IMR-90 (cell line): ENCODE data around the gene PDE8B. TPM values are rescaled to one million over a fixed set of nuclear protein-coding genes. Genes with fewer than 3 reads are reported as not detected.

ENCODE experiments used
- ATAC-seq: fragments of 200-7000 bp; cut with Tn5 transposase; 2 replicates; pipeline ENCODE4 v1.9.1; 2020; ENCODE audit warnings: low read depth, mild to moderate bottlenecking, moderate library complexity
- BruUV-seq: library from RNA; stranded (reverse); fragments of 400-500 nt; replicated peaks from 2 replicates; lab custom pipeline; 2021; lab: Mats Ljungman, UMichigan
- CTCF ChIA-PET: fragments of 300-600 bp; formaldehyde crosslinking; extraction: SDS; loops from one replicate; lab custom pipeline; 2021; ENCODE audit warnings: antibody characterized with exemption; lab: Yijun Ruan, JAX
- POLR2A ChIA-PET: fragments of 300-600 bp; sonication (Branson Sonifier 250); formaldehyde crosslinking; loops from one replicate; lab custom pipeline; 2022; ENCODE audit warnings: antibody characterized with exemption; ENCODE audit not compliant: unreplicated experiment; lab: Charles Lee
- DNase-seq: peaks from one replicate; pipeline ENCODE4 v3.0.0; 2013
- H2AFZ ChIP-seq: replicated peaks from 2 replicates; pipeline ENCODE3; 2013; ENCODE audit warnings: low read length, mild to moderate bottlenecking; ENCODE audit not compliant: poor library complexity
- H2AK5ac ChIP-seq: 2 replicates; pipeline ENCODE4 v1.6.1; 2013; ENCODE audit warnings: low read depth, low read length, inconsistent platforms
- H2AK9ac ChIP-seq: replicated peaks from 2 replicates; pipeline ENCODE3; 2013; ENCODE audit warnings: mild to moderate bottlenecking, low read depth, low read length, moderate library complexity; ENCODE audit not compliant: poor library complexity
- H2BK120ac ChIP-seq: 2 replicates; pipeline ENCODE4 v1.6.1; 2013; ENCODE audit warnings: low read depth, low read length, inconsistent platforms
- H2BK15ac ChIP-seq: 3 replicates; pipeline ENCODE4 v1.6.1; 2013; ENCODE audit warnings: low read depth, low read length, inconsistent platforms
- H2BK20ac ChIP-seq: 2 replicates; pipeline ENCODE4 v1.6.1; 2013; ENCODE audit warnings: low read depth, mild to moderate bottlenecking, inconsistent platforms, low read length, moderate library complexity
- H2BK5ac ChIP-seq: 2 replicates; pipeline ENCODE4 v1.6.1; 2013; ENCODE audit warnings: mild to moderate bottlenecking, low read depth, low read length, inconsistent platforms; ENCODE audit not compliant: poor library complexity, severe bottlenecking
- H3K14ac ChIP-seq: replicated peaks from 2 replicates; pipeline ENCODE4 v1.6.1; 2013; ENCODE audit warnings: low read depth, low read length, inconsistent platforms
- H3K18ac ChIP-seq: 2 replicates; pipeline ENCODE4 v1.6.1; 2013; ENCODE audit warnings: low read depth, low read length, control low read depth
- H3K23ac ChIP-seq: 2 replicates; pipeline ENCODE4 v1.6.1; 2013; ENCODE audit warnings: low read depth, low read length, inconsistent platforms
- H3K27ac ChIP-seq: 2 replicates; pipeline ENCODE4 v1.5.1; 2013; ENCODE audit warnings: mild to moderate bottlenecking, control low read depth, low read length; ENCODE audit not compliant: insufficient read depth
- H3K27me3 ChIP-seq: 2 replicates; pipeline ENCODE4 v1.6.1; 2013; ENCODE audit warnings: low read length; ENCODE audit not compliant: control insufficient read depth, insufficient read depth
- H3K36me3 ChIP-seq: 2 replicates; pipeline ENCODE4 v1.6.1; 2013; ENCODE audit warnings: low read length, mixed read lengths; ENCODE audit not compliant: control insufficient read depth, insufficient read depth
- H3K4ac ChIP-seq: 2 replicates; pipeline ENCODE4 v1.6.1; 2013; ENCODE audit warnings: low read depth, low read length, inconsistent platforms
- H3K4me1 ChIP-seq: 2 replicates; pipeline ENCODE4 v1.6.1; 2013; ENCODE audit warnings: low read length, mixed read lengths; ENCODE audit not compliant: control insufficient read depth, insufficient read depth
- H3K4me2 ChIP-seq: 2 replicates; pipeline ENCODE4 v1.6.1; 2013; ENCODE audit warnings: low read depth, mild to moderate bottlenecking, control low read depth, low read length, moderate library complexity
- H3K4me3 ChIP-seq: 2 replicates; pipeline ENCODE4 v1.5.1; 2013; ENCODE audit warnings: low read depth, mild to moderate bottlenecking, control low read depth, low read length, moderate library complexity; ENCODE audit not compliant: insufficient read depth
- H3K56ac ChIP-seq: 2 replicates; pipeline ENCODE4 v1.6.1; 2013; ENCODE audit warnings: low read length, inconsistent platforms; ENCODE audit not compliant: insufficient read depth; ENCODE audit errors: extremely low read depth
- H3K79me1 ChIP-seq, 2 experiments: 2 replicates each; pipeline ENCODE4 v1.6.1; 2013; ENCODE audit warnings: low read length in 2 of 2, inconsistent platforms in 1 of 2, low read depth in 1 of 2
- H3K9ac ChIP-seq: 2 replicates; pipeline ENCODE4 v1.6.1; 2013; ENCODE audit warnings: low read depth, low read length, control low read depth
- H3K9me1 ChIP-seq: 2 replicates; pipeline ENCODE4 v1.6.1; 2013; ENCODE audit warnings: low read length, inconsistent platforms; ENCODE audit not compliant: insufficient read depth
- H3K9me3 ChIP-seq: 2 replicates; pipeline ENCODE4 v1.6.1; 2013; ENCODE audit warnings: low read length; ENCODE audit not compliant: control insufficient read depth, insufficient read depth
- H4K20me1 ChIP-seq: 2 replicates; pipeline ENCODE4 v1.6.1; 2013; ENCODE audit warnings: low read length, inconsistent platforms; ENCODE audit not compliant: insufficient read depth
- H4K5ac ChIP-seq: 2 replicates; pipeline ENCODE4 v1.6.1; 2013; ENCODE audit warnings: mild to moderate bottlenecking, low read depth, low read length, control low read depth
- H4K8ac ChIP-seq, 2 experiments: 2 replicates each; pipeline ENCODE4 v1.6.1; 2013; ENCODE audit warnings: low read depth in 2 of 2, low read length in 2 of 2, control low read depth in 1 of 2, inconsistent platforms in 1 of 2
- H4K91ac ChIP-seq: 2 replicates; pipeline ENCODE4 v1.6.1; 2013; ENCODE audit warnings: low read depth, low read length, inconsistent platforms; ENCODE audit not compliant: insufficient read depth
- BHLHE40 ChIP-seq: fragments of 150-350 bp; IDR thresholded peaks from 2 replicates; pipeline ENCODE4 v1.6.1; 2016; ENCODE audit warnings: mild to moderate bottlenecking, low read depth, low read length
- CEBPB ChIP-seq: IDR thresholded peaks from 2 replicates; pipeline ENCODE4 v1.6.1; 2012; ENCODE audit warnings: low read depth, low read length, improper control_type of control experiment
- CHD1 ChIP-seq: IDR thresholded peaks from 2 replicates; pipeline ENCODE4 v1.6.1; 2012; ENCODE audit warnings: low read depth, low read length, improper control_type of control experiment
- CTCF ChIP-seq: conservative IDR thresholded peaks from 2 replicates; pipeline ENCODE4 v1.5.1; 2012; ENCODE audit warnings: mild to moderate bottlenecking, low read depth, low read length, improper control_type of control experiment
- FOS ChIP-seq: fragments of 150-350 bp; IDR thresholded peaks from 2 replicates; pipeline ENCODE4 v1.6.1; 2016; ENCODE audit warnings: low read depth, low read length
- MAFK ChIP-seq: IDR thresholded peaks from 2 replicates; pipeline ENCODE4 v1.6.1; 2012; ENCODE audit warnings: low read depth, low read length, improper control_type of control experiment
- MAZ ChIP-seq: IDR thresholded peaks from 2 replicates; pipeline ENCODE4 v1.6.1; 2012; ENCODE audit warnings: low read depth, mild to moderate bottlenecking, low read length, improper control_type of control experiment, moderate library complexity, borderline replicate concordance
- MXI1 ChIP-seq: IDR thresholded peaks from 2 replicates; pipeline ENCODE4 v1.6.1; 2012; ENCODE audit warnings: low read depth, mild to moderate bottlenecking, low read length, moderate library complexity, borderline replicate concordance
- RAD21 ChIP-seq: IDR thresholded peaks from 2 replicates; pipeline ENCODE4 v1.6.1; 2012; ENCODE audit warnings: low read length, improper control_type of control experiment
- RCOR1 ChIP-seq: IDR thresholded peaks from 2 replicates; pipeline ENCODE4 v1.6.1; 2012; ENCODE audit warnings: mild to moderate bottlenecking, low read length, improper control_type of control experiment; ENCODE audit not compliant: insufficient replicate concordance
- RFX5 ChIP-seq: IDR thresholded peaks from 2 replicates; pipeline ENCODE4 v1.8.0; 2012; ENCODE audit warnings: low read depth, mild to moderate bottlenecking, low read length, moderate library complexity
- SMC3 ChIP-seq: fragments of 150-350 bp; IDR thresholded peaks from 2 replicates; pipeline ENCODE4 v1.6.1; 2016; ENCODE audit warnings: low read depth, mild to moderate bottlenecking, antibody characterized with exemption, low read length, moderate library complexity
- USF2 ChIP-seq: fragments of 150-350 bp; IDR thresholded peaks from 2 replicates; pipeline ENCODE4 v1.6.1; 2017; ENCODE audit warnings: mild to moderate bottlenecking, antibody characterized with exemption, low read length, low read depth
- WGBS, 2 experiments: methylation state at CpG; one replicate each; pipeline versions ENCODE4 v1.1.5 to v1.1.7; 2013; ENCODE audit warnings: missing lambda C conversion rate in 2 of 2; ENCODE audit not compliant: insufficient read length in 1 of 2; ENCODE audit errors: extremely low coverage in 2 of 2; 5-methylcytosine and 5-hydroxymethylcytosine counted together
- dilution Hi-C: fragments of 300-500 bp; cut with HindIII; formaldehyde crosslinking; loops from one replicate; pipeline ENCODE4 v1.14.3; 2018; ENCODE audit warnings: low sequenced_read_pairs; ENCODE audit not compliant: unreplicated experiment
- in situ Hi-C: fragments of 300-500 bp; cut with MboI; formaldehyde crosslinking; loops from 3 replicates; pipeline ENCODE4 v1.14.3; 2019; ENCODE audit warnings: low sequenced_read_pairs, inconsistent platforms, mixed read lengths
- intact Hi-C: fragments of 100-400 bp; cut with micrococcal nuclease; formaldehyde crosslinking; loops from 2 replicates; pipeline ENCODE4 v1.10.0; 2022
- polyA plus RNA-seq, 3 experiments: library from polyadenylated mRNA; depleted of rRNA; stranded (reverse); fragments of >200 nt; gene quantifications; 2 replicates each; pipeline ENCODE4 v1.2.3, GENCODE V29; 2012; ENCODE audit warnings: low replicate concordance in 1 of 3
- total RNA-seq: library from RNA; depleted of rRNA; stranded (reverse); fragments of >200 nt; gene quantifications from 2 replicates; pipeline ENCODE4 v1.2.3, GENCODE V29; 2012

Gene PDE8B
- total and polyA plus RNA-seq, 2 of the 4 experiments (the other 2 are of a cell fraction) = under 0.01 to 0.03 TPM

GRCh38 chr5:77258652-77259051 lies 48.2 kb downstream of the PDE8B start:
- no peak overlapping the region for H4K91ac ChIP-seq
- peaks cover 19% of the 10 kb centered on the region for H3K27me3 ChIP-seq
- H3K27ac ChIP-seq = no peak overlapping the region
- H4K8ac ChIP-seq = no peak overlapping the region
- no peak overlapping the region for H3K23ac ChIP-seq
- H3K18ac ChIP-seq = no peak overlapping the region
- no TSS peak for BruUV-seq
- H2AFZ ChIP-seq = no peak overlapping the region
- no peak for ATAC-seq
- no peak overlapping the region for H3K4me2 ChIP-seq
- H2AK5ac ChIP-seq = no peak overlapping the region
- in situ Hi-C loops (no loop called here), dilution Hi-C loops (no loop called here), intact Hi-C loops (no loop called here)
- no peaks in the 10 kb centered on the region for H3K9me1 ChIP-seq
- H2BK5ac ChIP-seq = no peak overlapping the region
- H3K56ac ChIP-seq = no peak overlapping the region
- no peak overlapping the region for H2AK9ac ChIP-seq
- no peak overlapping the region for H3K4ac ChIP-seq
- H4K5ac ChIP-seq = no peak overlapping the region
- H2BK120ac ChIP-seq = no peak overlapping the region
- H2BK15ac ChIP-seq = no peak overlapping the region
- H3K9me3 ChIP-seq = no peaks in the 10 kb centered on the region
- H3K14ac ChIP-seq = no peak overlapping the region; the same call in 1 of the 2 replicates
- H2BK20ac ChIP-seq = no peak overlapping the region
- no peaks in the 10 kb centered on the region for H4K20me1 ChIP-seq
- TF ChIP-seq RAD21 = no peak
- TF ChIP-seq RFX5 = no peak
- no peak for TF ChIP-seq MAFK
- no peak for TF ChIP-seq FOS
- no peak for TF ChIP-seq MXI1
- TF ChIP-seq MAZ = no peak
- TF ChIP-seq SMC3 = no peak
- no peak for TF ChIP-seq BHLHE40
- TF ChIP-seq CTCF = no peak
- no peak for TF ChIP-seq CHD1
- no peak for TF ChIP-seq CEBPB
- TF ChIP-seq RCOR1 = no peak
- TF ChIP-seq USF2 = no peak
- H3K9ac ChIP-seq = no peak overlapping the region
- ChIA-PET CTCF (interaction anchor here (0.6 kb wide), 1 partner anchor 1036 kb away, joined by 5 read pairs; no protein-coding TSS in a partner anchor), POLR2A (no interaction called here)
- no peak overlapping the region for H3K4me3 ChIP-seq
- H3K79me1 ChIP-seq = no peaks in the 10 kb centered on the region
- no peaks in the 10 kb centered on the region for H3K36me3 ChIP-seq
- DNase-seq = no peak
- WGBS, 2 experiments = no CpG with 5 or more reads among the region's 1 CpG
- H3K4me1 ChIP-seq = no peaks in the 10 kb centered on the region
